Neural progenitor cell (in vitro differentiated cells): ENCODE measurements around the gene KLF11.

Experiments used
- EZH2 ChIP-seq: fragments of 200-600 bp; sonication (generic); IDR thresholded peaks from 2 replicates; pipeline ENCODE4 v1.6.1; 2017; ENCODE audit warnings: antibody characterized with exemption, mild to moderate bottlenecking, moderate library complexity
- EZH2phosphoT487 ChIP-seq: fragments of 200-600 bp; sonication (generic); IDR thresholded peaks from 2 replicates; pipeline ENCODE4 v1.6.1; 2017; ENCODE audit warnings: antibody characterized with exemption
- TF ChIP-seq, protein P1 (sequence below): fragments of 200-600 bp; sonication (generic); IDR thresholded peaks from 2 replicates; pipeline ENCODE4 v1.5.1; 2017; ENCODE audit warnings: antibody characterized with exemption, mild to moderate bottlenecking

DNA sequence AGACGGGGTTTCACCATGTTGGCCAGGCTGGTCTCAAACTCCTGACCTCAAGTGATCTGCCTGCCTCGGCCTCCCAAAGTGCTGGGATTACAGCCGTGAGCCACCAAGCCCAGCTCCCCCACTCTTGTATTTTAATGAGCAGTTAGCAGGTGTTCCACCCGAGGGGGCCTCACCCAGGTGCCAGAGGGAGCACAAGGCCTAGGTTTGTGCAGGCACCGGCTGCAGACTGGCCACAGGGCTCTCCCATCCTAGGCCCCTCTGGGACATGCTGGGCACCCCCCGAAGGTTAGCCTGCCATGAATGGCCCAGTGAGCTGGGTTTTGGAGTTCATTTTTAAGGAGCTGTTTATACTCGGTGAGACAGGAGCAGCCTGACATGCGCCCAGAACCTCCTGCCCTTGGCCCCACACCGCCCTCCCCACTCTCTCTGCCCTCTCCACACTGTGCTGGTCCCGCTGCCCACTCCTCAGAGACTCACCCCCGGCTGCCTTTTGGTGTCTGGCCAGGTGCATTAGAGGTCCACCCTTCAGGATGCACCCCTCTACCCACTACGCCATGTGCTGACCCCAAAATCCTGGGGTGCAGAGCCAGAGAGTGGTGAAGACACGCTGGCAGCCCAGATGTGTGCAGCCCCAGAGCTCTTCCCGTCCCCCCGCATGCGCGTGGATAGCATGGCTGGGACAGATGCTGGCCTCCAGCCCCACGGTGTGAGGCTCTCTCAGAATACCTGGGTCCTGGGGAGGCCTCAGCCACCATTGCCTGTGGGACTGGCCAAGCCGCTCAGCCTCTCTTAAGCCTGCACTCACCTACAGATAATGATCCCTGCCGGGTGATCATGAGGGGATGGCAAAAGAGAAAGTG is 11.2 kb upstream of the KLF11 start:
- TF ChIP-seq, protein P1, sequence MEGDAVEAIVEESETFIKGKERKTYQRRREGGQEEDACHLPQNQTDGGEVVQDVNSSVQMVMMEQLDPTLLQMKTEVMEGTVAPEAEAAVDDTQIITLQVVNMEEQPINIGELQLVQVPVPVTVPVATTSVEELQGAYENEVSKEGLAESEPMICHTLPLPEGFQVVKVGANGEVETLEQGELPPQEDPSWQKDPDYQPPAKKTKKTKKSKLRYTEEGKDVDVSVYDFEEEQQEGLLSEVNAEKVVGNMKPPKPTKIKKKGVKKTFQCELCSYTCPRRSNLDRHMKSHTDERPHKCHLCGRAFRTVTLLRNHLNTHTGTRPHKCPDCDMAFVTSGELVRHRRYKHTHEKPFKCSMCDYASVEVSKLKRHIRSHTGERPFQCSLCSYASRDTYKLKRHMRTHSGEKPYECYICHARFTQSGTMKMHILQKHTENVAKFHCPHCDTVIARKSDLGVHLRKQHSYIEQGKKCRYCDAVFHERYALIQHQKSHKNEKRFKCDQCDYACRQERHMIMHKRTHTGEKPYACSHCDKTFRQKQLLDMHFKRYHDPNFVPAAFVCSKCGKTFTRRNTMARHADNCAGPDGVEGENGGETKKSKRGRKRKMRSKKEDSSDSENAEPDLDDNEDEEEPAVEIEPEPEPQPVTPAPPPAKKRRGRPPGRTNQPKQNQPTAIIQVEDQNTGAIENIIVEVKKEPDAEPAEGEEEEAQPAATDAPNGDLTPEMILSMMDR, result no peak
- TF ChIP-seq EZH2 (no peak), EZH2phosphoT487 (no peak)
